Measurements from ENCODE around the gene QPCT.
"Not testable (repeated sequence)": the region's sequence is repeated elsewhere in the genome, so short reads cannot be mapped to it uniquely, and the experiment has no call there.

Gene QPCT

GRCh38 chr2:37375741-37376288 lies 31.4 kb downstream of the QPCT start:
- Histone ChIP-seq H3K36me3 (ENCODE audit: control insufficient read depth, insufficient read depth, low read length) (no peaks in the 10 kb centered on the region), H3K4me3 (ENCODE audit: low read depth, low read length) (no peak overlapping the region), H3K27ac (no peak overlapping the region), H3K79me2 (no peaks in the 10 kb centered on the region), H3K27me3 (ENCODE audit: control insufficient read depth, insufficient read depth, low read length) (no peaks in the 10 kb centered on the region), H3K4me2 (ENCODE audit: low read length) (no peak overlapping the region), H3K9me3 (ENCODE audit: control insufficient read depth, low read length) (no peaks in the 10 kb centered on the region), H3K9ac (no peak overlapping the region), H2AFZ (no peak overlapping the region), H3K4me1 (no peaks in the 10 kb centered on the region)
- no peak for TF ChIP-seq CTCF (IDR thresholded peaks at IDR 0.05)

GRCh38 chr2:37376421-37377186 lies 32.2 kb downstream of the QPCT start:
- Histone ChIP-seq H3K36me3 (ENCODE audit: control insufficient read depth, insufficient read depth, low read length) (no peaks in the 10 kb centered on the region), H3K4me1 (no peaks in the 10 kb centered on the region), H3K4me3 (ENCODE audit: low read depth, low read length) (no peak overlapping the region), H3K9me3 (ENCODE audit: control insufficient read depth, low read length) (no peaks in the 10 kb centered on the region), H3K27ac (no peak overlapping the region), H3K27me3 (ENCODE audit: control insufficient read depth, insufficient read depth, low read length) (no peaks in the 10 kb centered on the region), H3K9ac (no peak overlapping the region), H3K4me2 (ENCODE audit: low read length) (no peak overlapping the region), H3K79me2 (no peaks in the 10 kb centered on the region), H2AFZ (no peak overlapping the region)
- TF ChIP-seq CTCF (IDR thresholded peaks at IDR 0.05): no peak

DNA sequence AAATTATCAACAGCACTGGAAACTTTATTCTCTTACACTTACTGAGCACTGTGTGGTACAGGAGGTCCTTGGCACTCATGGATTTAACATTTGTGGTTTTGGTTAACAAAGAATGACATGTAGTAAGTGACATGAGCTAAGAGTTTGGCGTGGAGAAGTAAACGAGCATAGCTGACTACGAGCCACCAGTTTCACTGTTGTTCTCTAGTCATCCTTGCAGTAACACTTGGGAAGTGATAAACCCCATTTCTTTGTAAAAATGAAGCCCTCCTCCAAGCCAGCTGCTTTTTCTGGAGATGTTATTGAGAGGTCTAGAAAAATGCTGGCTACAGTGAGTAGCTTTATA lies 32.7 kb downstream of the QPCT start:
- Histone ChIP-seq H3K27ac (no peak overlapping the region), H3K4me1 (no peaks in the 10 kb centered on the region), H3K36me3 (ENCODE audit: control insufficient read depth, insufficient read depth, low read length) (no peaks in the 10 kb centered on the region), H3K9me3 (ENCODE audit: control insufficient read depth, low read length) (no peaks in the 10 kb centered on the region), H2AFZ (no peak overlapping the region), H3K27me3 (ENCODE audit: control insufficient read depth, insufficient read depth, low read length) (no peaks in the 10 kb centered on the region), H3K79me2 (no peaks in the 10 kb centered on the region), H3K4me3 (ENCODE audit: low read depth, low read length) (no peak overlapping the region), H3K9ac (no peak overlapping the region), H3K4me2 (ENCODE audit: low read length) (no peak overlapping the region)
- TF ChIP-seq CTCF (IDR thresholded peaks at IDR 0.05): no peak

DNA sequence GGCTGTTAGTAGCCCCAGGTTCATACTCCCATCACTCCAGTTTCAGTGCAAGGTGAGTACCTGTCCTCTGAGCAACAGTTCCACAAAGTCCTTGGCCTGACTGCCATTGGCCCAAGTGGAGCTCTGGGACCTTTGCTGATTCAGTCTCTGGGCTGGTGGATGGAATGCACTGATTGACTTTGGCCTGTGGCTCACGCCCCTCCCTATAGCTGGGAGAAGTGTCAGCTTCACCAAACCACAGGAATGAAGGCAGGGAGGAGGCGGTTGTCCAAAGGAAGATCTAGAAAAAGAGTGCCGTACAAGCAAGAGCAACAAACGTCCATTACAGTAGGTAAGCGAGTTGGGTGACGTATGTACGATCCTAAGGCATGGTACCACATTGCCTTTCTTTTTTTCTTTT lies 34.0 kb downstream of the QPCT start:
- no peaks in the 10 kb centered on the region for H3K79me2 ChIP-seq
- H3K27ac ChIP-seq: no peak overlapping the region
- no peaks in the 10 kb centered on the region for H3K9me3 ChIP-seq (ENCODE audit: control insufficient read depth, low read length)
- no peaks in the 10 kb centered on the region for H3K36me3 ChIP-seq (ENCODE audit: control insufficient read depth, insufficient read depth, low read length)
- no peak overlapping the region for H3K9ac ChIP-seq
- no peaks in the 10 kb centered on the region for H3K4me1 ChIP-seq
- TF ChIP-seq CTCF (IDR thresholded peaks at IDR 0.05): no peak
- no peaks in the 10 kb centered on the region for H3K27me3 ChIP-seq (ENCODE audit: control insufficient read depth, insufficient read depth, low read length)
- no peak overlapping the region for H3K4me3 ChIP-seq (ENCODE audit: low read depth, low read length)
- no peak overlapping the region for H2AFZ ChIP-seq
- H3K4me2 ChIP-seq (ENCODE audit: low read length): no peak overlapping the region

DNA sequence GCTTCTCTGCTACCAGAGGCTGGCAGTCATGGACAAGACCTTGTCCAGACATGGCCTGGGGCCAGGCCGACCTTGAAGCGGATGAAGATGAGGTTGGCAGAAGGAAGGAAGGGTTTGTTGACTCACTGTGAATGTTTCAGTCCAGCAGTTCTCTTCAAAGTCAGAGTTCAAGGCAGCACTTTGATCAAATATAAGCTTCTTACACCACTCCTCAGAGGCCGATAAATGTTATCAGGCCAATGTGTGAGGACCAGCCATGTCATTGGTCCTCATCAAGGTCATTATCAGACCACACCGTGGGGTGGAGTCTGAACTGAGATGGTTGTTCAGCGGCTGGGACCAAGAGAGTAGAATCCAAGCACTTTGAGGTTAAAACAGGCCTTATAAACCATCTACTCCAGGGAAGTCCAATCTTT lies 35.5 kb downstream of the QPCT start:
- H3K4me3 ChIP-seq (ENCODE audit: low read depth, low read length): no peak overlapping the region
- no peaks in the 10 kb centered on the region for H3K4me1 ChIP-seq
- H3K27me3 ChIP-seq (ENCODE audit: control insufficient read depth, insufficient read depth, low read length): no peaks in the 10 kb centered on the region
- H3K9ac ChIP-seq: no peak overlapping the region
- no peak overlapping the region for H3K27ac ChIP-seq
- no peak overlapping the region for H3K4me2 ChIP-seq (ENCODE audit: low read length)
- H3K9me3 ChIP-seq (ENCODE audit: control insufficient read depth, low read length): no peaks in the 10 kb centered on the region
- TF ChIP-seq CTCF (IDR thresholded peaks at IDR 0.05): no peak
- no peaks in the 10 kb centered on the region for H3K79me2 ChIP-seq
- H3K36me3 ChIP-seq (ENCODE audit: control insufficient read depth, insufficient read depth, low read length): no peaks in the 10 kb centered on the region
- no peak overlapping the region for H2AFZ ChIP-seq

GRCh38 chr2:37380787-37381186 lies 36.4 kb downstream of the QPCT start:
- not testable (repeated sequence) for H3K27ac ChIP-seq; H3K9ac ChIP-seq; H3K27me3 ChIP-seq (ENCODE audit: control insufficient read depth, insufficient read depth, low read length); H3K9me3 ChIP-seq (ENCODE audit: control insufficient read depth, low read length); H3K4me2 ChIP-seq (ENCODE audit: low read length); H3K36me3 ChIP-seq (ENCODE audit: control insufficient read depth, insufficient read depth, low read length); H2AFZ ChIP-seq; H3K4me1 ChIP-seq; H3K79me2 ChIP-seq; H3K4me3 ChIP-seq (ENCODE audit: low read depth, low read length)

- not testable (repeated sequence) for H3K36me3 ChIP-seq (ENCODE audit: control insufficient read depth, insufficient read depth, low read length); H3K4me1 ChIP-seq; H3K4me3 ChIP-seq (ENCODE audit: low read depth, low read length); H3K27me3 ChIP-seq (ENCODE audit: control insufficient read depth, insufficient read depth, low read length); H3K9ac ChIP-seq; H3K79me2 ChIP-seq; H3K27ac ChIP-seq; H3K4me2 ChIP-seq (ENCODE audit: low read length); H2AFZ ChIP-seq; H3K9me3 ChIP-seq (ENCODE audit: control insufficient read depth, low read length)
Observed at GRCh38 chr2:37384261-37384660, 39.8 kb downstream of the QPCT start.
